Measurements from ENCODE around the gene ATP2B2. TPM values are rescaled to one million over a fixed set of nuclear protein-coding genes. Genes with fewer than 3 reads are reported as not detected.

ATP2B2 gene
- total RNA-seq, 4 donors from 2014 or later = not detected

- Histone ChIP-seq H3K4me1 (no peaks in the 10 kb centered on the region), H3K27me3 (no peaks in the 10 kb centered on the region), H3K9me3 (no peaks in the 10 kb centered on the region), H3K27ac (no peak overlapping the region), H3K36me3 (no peaks in the 10 kb centered on the region), H3K4me3 (no peak overlapping the region)
- TF ChIP-seq EP300 (IDR thresholded peaks at IDR 0.05; ENCODE audit: low read depth) (no peak), CTCF (IDR thresholded peaks at IDR 0.05) (no peak), POLR2A (IDR thresholded peaks at IDR 0.05) (no peak), POLR2AphosphoS5 (IDR thresholded peaks at IDR 0.05) (no peak)
- in situ Hi-C loops (cut with MboI; ENCODE audit: low pct_ligation_motif_present in 1 of 4, low pct_unique_long_range_greater_than_20kb in 1 of 4, low sequenced_read_pairs in 3 of 4) = no loop called here
- intact Hi-C loops (cut with DNase I; ENCODE audit: low total_unique reads) = no loop called here
- WGBS, 2 donors (ENCODE audit: low coverage in 1 of 2) = 71% methylated on average over 11 of the region's 11 CpGs; no CpG with 5 or more reads in 1 of the 2 donors
- DNase-seq = no peak
These were observed 131.1 kb downstream of the ATP2B2 start for GRCh38 chr3:10374311-10374710.

GRCh38 chr3:10373686-10374261 lies 131.6 kb downstream of the ATP2B2 start:
- H3K36me3 ChIP-seq = no peaks in the 10 kb centered on the region
- TF ChIP-seq EP300 (IDR thresholded peaks at IDR 0.05; ENCODE audit: low read depth) = no peak
- no peak for TF ChIP-seq POLR2A (IDR thresholded peaks at IDR 0.05)
- no peak for TF ChIP-seq CTCF (IDR thresholded peaks at IDR 0.05)
- TF ChIP-seq POLR2AphosphoS5 (IDR thresholded peaks at IDR 0.05) = no peak
- DNase-seq = no peak
- no peak overlapping the region for H3K27ac ChIP-seq
- no peaks in the 10 kb centered on the region for H3K27me3 ChIP-seq
- no peaks in the 10 kb centered on the region for H3K4me1 ChIP-seq
- no peak overlapping the region for H3K4me3 ChIP-seq
- WGBS, 2 donors (ENCODE audit: low coverage in 1 of 2) = 75 to 76% methylated on average over 9 to 11 of the region's 11 CpGs
- intact Hi-C loops (cut with DNase I; ENCODE audit: low total_unique reads) = no loop called here
- in situ Hi-C loops (cut with MboI; ENCODE audit: low pct_ligation_motif_present in 1 of 4, low pct_unique_long_range_greater_than_20kb in 1 of 4, low sequenced_read_pairs in 3 of 4) = no loop called here
- H3K9me3 ChIP-seq = no peaks in the 10 kb centered on the region

- TF ChIP-seq CTCF (IDR thresholded peaks at IDR 0.05) = no peak
- no peak for TF ChIP-seq EP300 (IDR thresholded peaks at IDR 0.05; ENCODE audit: low read depth)
- no peak for TF ChIP-seq POLR2AphosphoS5 (IDR thresholded peaks at IDR 0.05)
- no peak for TF ChIP-seq POLR2A (IDR thresholded peaks at IDR 0.05)
- 93 to 100% methylated on average over 1 to 10 of the region's 10 CpGs for WGBS, 2 donors (ENCODE audit: low coverage in 1 of 2)
- in situ Hi-C loops (cut with MboI; ENCODE audit: low pct_ligation_motif_present in 1 of 4, low pct_unique_long_range_greater_than_20kb in 1 of 4, low sequenced_read_pairs in 3 of 4) (no loop called here), intact Hi-C loops (cut with DNase I; ENCODE audit: low total_unique reads) (no loop called here)
- Histone ChIP-seq H3K27me3 (no peaks in the 10 kb centered on the region), H3K4me1 (no peaks in the 10 kb centered on the region), H3K27ac (no peak overlapping the region), H3K36me3 (no peaks in the 10 kb centered on the region), H3K4me3 (no peak overlapping the region), H3K9me3 (no peaks in the 10 kb centered on the region)
- no peak for DNase-seq
These were observed 133.6 kb downstream of the ATP2B2 start for GRCh38 chr3:10371789-10372188.

GRCh38 chr3:10371167-10371566 lies 134.2 kb downstream of the ATP2B2 start:
- no peak overlapping the region for H3K27ac ChIP-seq
- no peak overlapping the region for H3K4me3 ChIP-seq
- H3K36me3 ChIP-seq = no peaks in the 10 kb centered on the region
- H3K27me3 ChIP-seq = no peaks in the 10 kb centered on the region
- no peak for DNase-seq
- WGBS, 2 donors (ENCODE audit: low coverage in 1 of 2) = 87% methylated on average over 3 of the region's 3 CpGs; no CpG with 5 or more reads in 1 of the 2 donors
- no peaks in the 10 kb centered on the region for H3K9me3 ChIP-seq
- intact Hi-C loops (cut with DNase I; ENCODE audit: low total_unique reads) = no loop called here
- in situ Hi-C loops (cut with MboI; ENCODE audit: low pct_ligation_motif_present in 1 of 4, low pct_unique_long_range_greater_than_20kb in 1 of 4, low sequenced_read_pairs in 3 of 4) = no loop called here
- TF ChIP-seq EP300 (IDR thresholded peaks at IDR 0.05; ENCODE audit: low read depth) (no peak), CTCF (IDR thresholded peaks at IDR 0.05) (no peak), POLR2AphosphoS5 (IDR thresholded peaks at IDR 0.05) (no peak), POLR2A (IDR thresholded peaks at IDR 0.05) (no peak)
- no peaks in the 10 kb centered on the region for H3K4me1 ChIP-seq

Data from transverse colon (tissue), 4 donors.